PC-3 (cell line): ENCODE results near the gene NKAIN2. TPM values are rescaled to one million over a fixed set of nuclear protein-coding genes. Genes with fewer than 3 reads are reported as not detected.

Experiments used
- ATAC-seq: fragments of 200-7000 bp; cut with Tn5 transposase; 2 replicates; pipeline ENCODE4 v1.9.1; 2020; ENCODE audit warnings: mild to moderate bottlenecking, moderate library complexity
- BruUV-seq: library from RNA; stranded (reverse); fragments of 400-500 nt; replicated peaks from 2 replicates; lab custom pipeline; 2021; lab: Mats Ljungman, UMichigan
- CTCF ChIA-PET: fragments of 300-600 bp; sonication (Branson Sonifier 250); formaldehyde crosslinking; loops from one replicate; lab custom pipeline; 2022; ENCODE audit warnings: antibody characterized with exemption; lab: Charles Lee
- POLR2A ChIA-PET: fragments of 300-600 bp; sonication (Branson Sonifier 250); formaldehyde crosslinking; loops from one replicate; lab custom pipeline; 2022; ENCODE audit warnings: antibody characterized with exemption; ENCODE audit not compliant: unreplicated experiment; lab: Charles Lee
- DNase-seq: peaks from one replicate; pipeline ENCODE4 v3.0.0-alpha.2; 2015
- H2AFZ ChIP-seq: fragments of 300-600 bp; sonication (generic); 2 replicates; pipeline ENCODE4 v1.6.0; 2016; ENCODE audit warnings: antibody characterized with exemption, low read length
- H3F3A ChIP-seq: fragments of 300-600 bp; sonication (generic); one replicate; pipeline ENCODE4 v1.6.0; 2017; ENCODE audit warnings: antibody characterized with exemption, low read length, control low read depth, mild to moderate bottlenecking; ENCODE audit not compliant: unreplicated experiment
- H3K27ac ChIP-seq: fragments of 300-600 bp; sonication (generic); 2 replicates; pipeline ENCODE4 v1.5.1; 2016; ENCODE audit warnings: mild to moderate bottlenecking, low read length
- H3K27me3 ChIP-seq: fragments of 300-600 bp; sonication (generic); 2 replicates; pipeline ENCODE4 v1.6.1; 2016; ENCODE audit warnings: low read length, mixed read lengths
- H3K36me3 ChIP-seq: fragments of 300-600 bp; sonication (generic); 2 replicates; pipeline ENCODE4 v1.6.1; 2016; ENCODE audit warnings: low read depth, mixed run types, low read length, mixed read lengths
- H3K4me1 ChIP-seq: fragments of 300-600 bp; sonication (generic); 2 replicates; pipeline ENCODE4 v1.5.1; 2016; ENCODE audit warnings: low read length; ENCODE audit not compliant: insufficient read depth
- H3K4me2 ChIP-seq: fragments of 300-600 bp; sonication (generic); 2 replicates; pipeline ENCODE4 v1.6.0; 2016; ENCODE audit warnings: low read length
- H3K4me3 ChIP-seq: fragments of 300-600 bp; sonication (generic); 2 replicates; pipeline ENCODE4 v1.5.1; 2016; ENCODE audit warnings: mild to moderate bottlenecking, low read length, mixed read lengths
- H3K79me2 ChIP-seq: fragments of 300-600 bp; sonication (generic); 2 replicates; pipeline ENCODE4 v1.6.1; 2017; ENCODE audit warnings: low read length, mixed read lengths
- H3K9ac ChIP-seq: fragments of 300-600 bp; sonication (generic); 2 replicates; pipeline ENCODE4 v1.6.0; 2016; ENCODE audit warnings: mild to moderate bottlenecking, low read length
- H3K9me2 ChIP-seq: fragments of 300-600 bp; sonication (generic); replicated peaks from 2 replicates; pipeline ENCODE4 v1.6.1; 2016; ENCODE audit warnings: mixed run types, low read length, mixed read lengths
- H3K9me3 ChIP-seq: fragments of 300-600 bp; sonication (generic); 2 replicates; pipeline ENCODE4 v1.6.1; 2016; ENCODE audit warnings: low read length, mixed read lengths
- H4K20me1 ChIP-seq: fragments of 300-600 bp; sonication (generic); 2 replicates; pipeline ENCODE4 v1.6.1; 2016; ENCODE audit warnings: low read length, mixed read lengths
- EZH2 ChIP-seq: fragments of 300-600 bp; sonication (generic); IDR thresholded peaks from one replicate; pipeline ENCODE4 v1.6.1; 2017; ENCODE audit warnings: antibody characterized with exemption, mild to moderate bottlenecking, low read length; ENCODE audit not compliant: unreplicated experiment
- EZH2phosphoT487 ChIP-seq: fragments of 300-600 bp; sonication (generic); IDR thresholded peaks from 2 replicates; pipeline ENCODE4 v1.6.1; 2018; ENCODE audit warnings: mild to moderate bottlenecking, antibody characterized with exemption, low read length, borderline replicate concordance
- intact Hi-C: fragments of 100-400 bp; cut with micrococcal nuclease; formaldehyde crosslinking; loops from 2 replicates; pipeline ENCODE4 v1.9.0; 2023
- total RNA-seq: library from RNA; depleted of rRNA; stranded (reverse); fragments of >200 nt; gene quantifications from 2 replicates; pipeline ENCODE4 v1.2.3, GENCODE V29; 2014
- TF ChIP-seq, protein P1 (sequence below): fragments of 300-600 bp; sonication (generic); conservative IDR thresholded peaks from 2 replicates; pipeline ENCODE4 v1.5.1; 2017; ENCODE audit warnings: antibody characterized with exemption, low read depth, mild to moderate bottlenecking, low read length

The NKAIN2 gene
- total RNA-seq, 1 experiment from 2014 or later, result not detected

DNA sequence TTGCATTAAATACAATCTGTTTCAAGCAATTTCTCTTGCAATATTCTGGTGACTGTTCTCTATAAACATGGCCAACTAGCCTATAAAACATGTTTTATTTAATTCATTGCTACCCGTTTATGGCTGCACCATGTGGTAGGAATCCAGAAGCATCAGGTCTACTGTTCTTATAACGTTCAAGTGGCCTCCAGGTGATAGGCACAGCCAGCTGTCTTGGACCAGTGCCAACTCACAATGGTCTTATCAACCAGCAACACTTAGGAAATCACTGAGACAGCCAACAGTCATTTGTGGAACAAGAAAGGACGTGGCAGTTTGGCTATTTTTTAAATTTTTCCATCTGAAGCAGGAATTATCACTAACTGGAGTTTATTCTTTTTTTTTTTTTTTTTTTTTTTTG is 193.6 kb downstream of the NKAIN2 start:
- no peak for ATAC-seq
- H3K4me2 ChIP-seq, result no peak overlapping the region
- H3K36me3 ChIP-seq, result no peaks in the 10 kb centered on the region
- H3K9me3 ChIP-seq, result no peaks in the 10 kb centered on the region
- H3F3A ChIP-seq, result no peaks in the 10 kb centered on the region
- H3K4me1 ChIP-seq, result no peaks in the 10 kb centered on the region
- intact Hi-C loops, result no loop called here
- H3K27me3 ChIP-seq, result no peaks in the 10 kb centered on the region
- no peak overlapping the region for H3K27ac ChIP-seq
- BruUV-seq, result no TSS peak
- H3K9me2 ChIP-seq, result no peaks in the 10 kb centered on the region
- no peaks in the 10 kb centered on the region for H3K79me2 ChIP-seq
- DNase-seq, result no peak
- no peaks in the 10 kb centered on the region for H4K20me1 ChIP-seq
- H3K9ac ChIP-seq, result no peak overlapping the region
- H3K4me3 ChIP-seq, result no peak overlapping the region
- CTCF ChIA-PET, result no interaction called here
- TF ChIP-seq, protein P1, sequence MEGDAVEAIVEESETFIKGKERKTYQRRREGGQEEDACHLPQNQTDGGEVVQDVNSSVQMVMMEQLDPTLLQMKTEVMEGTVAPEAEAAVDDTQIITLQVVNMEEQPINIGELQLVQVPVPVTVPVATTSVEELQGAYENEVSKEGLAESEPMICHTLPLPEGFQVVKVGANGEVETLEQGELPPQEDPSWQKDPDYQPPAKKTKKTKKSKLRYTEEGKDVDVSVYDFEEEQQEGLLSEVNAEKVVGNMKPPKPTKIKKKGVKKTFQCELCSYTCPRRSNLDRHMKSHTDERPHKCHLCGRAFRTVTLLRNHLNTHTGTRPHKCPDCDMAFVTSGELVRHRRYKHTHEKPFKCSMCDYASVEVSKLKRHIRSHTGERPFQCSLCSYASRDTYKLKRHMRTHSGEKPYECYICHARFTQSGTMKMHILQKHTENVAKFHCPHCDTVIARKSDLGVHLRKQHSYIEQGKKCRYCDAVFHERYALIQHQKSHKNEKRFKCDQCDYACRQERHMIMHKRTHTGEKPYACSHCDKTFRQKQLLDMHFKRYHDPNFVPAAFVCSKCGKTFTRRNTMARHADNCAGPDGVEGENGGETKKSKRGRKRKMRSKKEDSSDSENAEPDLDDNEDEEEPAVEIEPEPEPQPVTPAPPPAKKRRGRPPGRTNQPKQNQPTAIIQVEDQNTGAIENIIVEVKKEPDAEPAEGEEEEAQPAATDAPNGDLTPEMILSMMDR, result no peak
- TF ChIP-seq EZH2phosphoT487 (no peak), EZH2 (no peak)
- H2AFZ ChIP-seq, result no peak overlapping the region
- POLR2A ChIA-PET, result no interaction called here

DNA sequence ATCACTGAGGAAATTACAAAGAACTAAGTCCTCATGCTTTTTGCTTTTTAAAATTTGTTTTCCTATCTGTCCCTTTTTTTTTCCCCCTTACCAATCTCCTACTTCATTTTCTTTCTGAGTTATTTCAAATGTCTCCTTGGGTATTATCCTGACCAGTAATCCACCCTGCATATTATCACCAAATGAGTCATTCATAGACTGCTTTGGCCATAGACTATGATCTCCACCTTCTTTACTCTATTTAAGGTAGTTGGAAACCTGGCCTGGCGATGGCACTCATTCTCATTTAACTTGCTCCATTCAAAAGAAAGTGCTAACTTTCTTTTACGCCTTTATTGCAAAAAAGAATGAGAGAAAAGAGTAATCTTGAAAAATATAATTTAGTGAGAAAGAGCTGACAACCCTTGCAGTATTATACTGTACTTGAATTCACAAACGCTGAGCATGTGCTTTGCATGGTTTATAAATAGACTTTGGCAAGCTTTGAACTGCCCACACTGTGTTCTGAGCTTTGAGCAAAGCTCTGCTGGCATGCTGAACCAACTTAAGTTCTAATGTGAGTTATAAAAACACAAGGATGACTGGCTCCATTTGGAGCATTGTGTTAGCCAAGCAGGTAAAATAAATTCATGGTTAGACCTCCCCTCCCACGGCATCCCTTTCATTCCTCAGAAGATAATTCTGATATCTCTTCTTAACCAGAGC is 198.9 kb downstream of the NKAIN2 start:
- Histone ChIP-seq H3K27ac (no peak overlapping the region), H4K20me1 (no peaks in the 10 kb centered on the region), H2AFZ (no peak overlapping the region), H3K27me3 (no peaks in the 10 kb centered on the region), H3F3A (no peaks in the 10 kb centered on the region), H3K9me2 (no peaks in the 10 kb centered on the region), H3K9ac (no peak overlapping the region), H3K36me3 (no peaks in the 10 kb centered on the region), H3K9me3 (no peaks in the 10 kb centered on the region), H3K4me3 (no peak overlapping the region), H3K4me2 (no peak overlapping the region), H3K4me1 (no peaks in the 10 kb centered on the region), H3K79me2 (no peaks in the 10 kb centered on the region)
- ATAC-seq (no peak), DNase-seq (no peak)
- TF ChIP-seq, protein P1, result no peak
- TF ChIP-seq EZH2phosphoT487 (no peak), EZH2 (no peak)
- no TSS peak for BruUV-seq
- intact Hi-C loops, result no loop called here
- ChIA-PET POLR2A (no interaction called here), CTCF (no interaction called here)

DNA sequence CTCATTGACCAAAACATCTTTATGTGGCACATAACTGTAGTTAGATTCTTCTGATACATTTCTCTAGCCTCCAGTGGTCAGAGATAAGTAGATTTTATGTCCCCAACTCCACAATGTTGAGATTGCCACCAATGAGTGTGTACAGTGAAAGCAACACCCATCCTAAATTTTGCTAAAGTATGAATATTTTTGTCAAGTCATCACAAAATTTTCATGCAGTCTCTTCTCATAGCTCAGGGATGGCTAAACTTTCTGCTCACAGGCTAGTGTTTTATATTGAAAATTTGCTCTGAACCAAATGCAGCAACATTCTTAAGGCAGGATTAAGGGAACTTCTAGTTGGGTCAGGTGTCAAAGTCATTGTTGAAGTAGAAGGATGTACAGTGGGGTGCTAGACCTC is 203.6 kb downstream of the NKAIN2 start:
- intact Hi-C loops, result no loop called here
- H3F3A ChIP-seq, result no peaks in the 10 kb centered on the region
- no peaks in the 10 kb centered on the region for H4K20me1 ChIP-seq
- no peaks in the 10 kb centered on the region for H3K36me3 ChIP-seq
- BruUV-seq, result no TSS peak
- H3K27me3 ChIP-seq, result no peaks in the 10 kb centered on the region
- no peaks in the 10 kb centered on the region for H3K79me2 ChIP-seq
- H2AFZ ChIP-seq, result no peak overlapping the region
- ChIA-PET POLR2A (no interaction called here), CTCF (no interaction called here)
- H3K4me3 ChIP-seq, result no peak overlapping the region
- H3K9ac ChIP-seq, result no peak overlapping the region
- DNase-seq, result no peak
- no peaks in the 10 kb centered on the region for H3K9me2 ChIP-seq
- no peak overlapping the region for H3K4me2 ChIP-seq
- no peaks in the 10 kb centered on the region for H3K9me3 ChIP-seq
- no peak for TF ChIP-seq EZH2phosphoT487
- no peak for TF ChIP-seq EZH2
- TF ChIP-seq, protein P1, result no peak
- no peak for ATAC-seq
- no peaks in the 10 kb centered on the region for H3K4me1 ChIP-seq
- no peak overlapping the region for H3K27ac ChIP-seq
